ENCODE results near the gene LRRC45. TPM values are rescaled to one million over a fixed set of nuclear protein-coding genes. Genes with fewer than 3 reads are reported as not detected.

Gene LRRC45
- total and polyA plus RNA-seq, 2 experiments from 2014 or later = 16.1 to 40.7 TPM

- no peak for TF ChIP-seq ZNF462 (CRISPR knock-in tag; IDR thresholded peaks at IDR 0.05)
- no peak for TF ChIP-seq JUNB (IDR thresholded peaks at IDR 0.05; ENCODE audit: unreplicated experiment)
- no peak for TF ChIP-seq CTCF (conservative IDR thresholded peaks at IDR 0.05; ENCODE audit: low read depth in 2 of 2)
- TF ChIP-seq POLR2AphosphoS5 (IDR thresholded peaks at IDR 0.05; ENCODE audit: low read depth) = no peak
These were observed 5.9 kb downstream of the LRRC45 start (continued) for GRCh38 chr17:82028966-82029365.

- H3K36me3 Mint-ChIP-seq (ENCODE audit: low read depth) = no peaks in the 10 kb centered on the region; the same call in none of the 3 replicates
- H3K9me3 Mint-ChIP-seq = no peaks in the 10 kb centered on the region; the same call in 2 of the 3 replicates
- peaks cover 8% of the 10 kb centered on the region; the same call in 1 of the 2 replicates for H3K79me2 ChIP-seq (replicated peaks; ENCODE audit: insufficient read depth)
- H3K27ac Mint-ChIP-seq = no peak overlapping the region
- peaks cover 13% of the 10 kb centered on the region for H3K27me3 Mint-ChIP-seq (ENCODE audit: insufficient read depth, low read depth, poor library complexity)
- no peaks in the 10 kb centered on the region for H4K20me1 ChIP-seq (replicated peaks; ENCODE audit: insufficient read depth)
- H3K4me2 ChIP-seq = no peak overlapping the region
- no peak overlapping the region for H3K27ac ChIP-seq (ENCODE audit: low read depth)
- ATAC-seq = no peak
- no peaks in the 10 kb centered on the region for H3K9me2 ChIP-seq (ENCODE audit: insufficient read depth)
- H2AFZ ChIP-seq = no peak overlapping the region
- H3K4me3 Mint-ChIP-seq = peak overlapping the region; percentile 40; the same call in 1 of the 3 replicates
- peaks cover 10% of the 10 kb centered on the region for H3F3A ChIP-seq (replicated peaks; ENCODE audit: low read depth)
- TF ChIP-seq EZH2 (IDR thresholded peaks at IDR 0.05; ENCODE audit: low read depth, unreplicated experiment) (no peak), REST (IDR thresholded peaks at IDR 0.05; ENCODE audit: unreplicated experiment) (no peak)
- H3K4me1 Mint-ChIP-seq = peaks cover 11% of the 10 kb centered on the region
- no peaks in the 10 kb centered on the region for H3K27me3 ChIP-seq (ENCODE audit: insufficient read depth)
- H3K36me3 ChIP-seq (ENCODE audit: insufficient read depth) = no peaks in the 10 kb centered on the region
- DNase-seq (ENCODE audit: low spot score) = no peak
- no peak overlapping the region for H3K4me3 ChIP-seq
- peaks cover 8% of the 10 kb centered on the region; the same call in 1 of the 2 replicates for H3K4me1 ChIP-seq (ENCODE audit: insufficient read depth)
These were observed 6.3 kb downstream of the LRRC45 start for GRCh38 chr17:82029391-82029790.
